Ovary (tissue), 9 donors: Measurements from ENCODE around the gene MYH9. TPM values are rescaled to one million over a fixed set of nuclear protein-coding genes. Genes with fewer than 3 reads are reported as not detected.

Experiments
- DNase-seq, 5 donors: peaks; one replicate each; pipeline ENCODE4 v3.0.0-alpha.2; 2019 to 2020
- H3K27ac ChIP-seq, 2 donors: fragments of 200-600 bp; one replicate each; pipeline versions ENCODE4 v1.5.1 to v1.8.0; 2019 to 2022
- H3K27me3 ChIP-seq: fragments of 200-600 bp; one replicate; pipeline ENCODE4 v1.8.0; 2022
- H3K36me3 ChIP-seq: fragments of 200-600 bp; sonication (generic); one replicate; pipeline ENCODE4 v1.5.1; 2019
- H3K4me1 ChIP-seq: one replicate; pipeline ENCODE4 v1.8.1; 2013; ENCODE audit warnings: mild to moderate bottlenecking, moderate library complexity; ENCODE audit not compliant: insufficient read depth
- H3K4me3 ChIP-seq: fragments of 200-600 bp; sonication (generic); one replicate; pipeline ENCODE4 v1.5.1; 2017
- H3K9me3 ChIP-seq, 2 donors: fragments of 200-600 bp in 1 of 2; sonication (generic) in 1 of 2; one replicate each; pipeline versions ENCODE4 v1.5.1 to v1.8.1; 2013 to 2019; ENCODE audit warnings: mild to moderate bottlenecking in 1 of 2, moderate library complexity in 1 of 2
- CTCF ChIP-seq, 3 donors: fragments of 450-650 bp in 2 of 3; fragments of 200-600 bp in 1 of 3; IDR thresholded peaks; one replicate each; pipeline versions ENCODE4 v1.5.1 to v1.8.0; 2016 to 2022; ENCODE audit warnings: antibody characterized with exemption in 3 of 3, mild to moderate bottlenecking in 1 of 3
- EP300 ChIP-seq: sonication (generic); formaldehyde crosslinking; IDR thresholded peaks from one replicate; pipeline ENCODE4 v1.6.1; 2017; ENCODE audit warnings: antibody characterized with exemption
- POLR2A ChIP-seq: fragments of 450-650 bp; IDR thresholded peaks from one replicate; pipeline ENCODE4 v1.6.1; 2017; ENCODE audit warnings: antibody characterized with exemption, mild to moderate bottlenecking, moderate library complexity
- WGBS, 3 donors: extraction: QIAGEN DNeasy Blood & Tissue Kit in 1 of 3; methylation state at CpG; one replicate each; pipeline versions ENCODE4 v1.1.5 to v1.1.7; 2013 to 2017; 5-methylcytosine and 5-hydroxymethylcytosine counted together
- intact Hi-C, 4 donors: fragments of 100-400 bp; cut with DNase I; formaldehyde crosslinking; loops; one replicate each; pipeline versions ENCODE4 v1.11.0 to v1.15.1; 2022 to 2023
- polyA plus RNA-seq, 2 donors: library from polyadenylated mRNA; stranded (reverse); fragments of 200-250 nt in 1 of 2; fragments of 350-450 nt in 1 of 2; fragmentation: Illumina TruSeq in 1 of 2; extraction: RNeasy Lipid Tissue Mini Kit (QIAGEN cat#74804) in 1 of 2; gene quantifications; one replicate each; pipeline ENCODE4 v1.2.3, GENCODE V29; 2013 to 2014
- total RNA-seq, 7 donors: library from RNA; depleted of rRNA in 2 of 7; stranded (reverse); fragments of >200 nt in 2 of 7; fragmentation: NEBNext Ultra II Directional in 3 of 7; extraction: Animal tissue kit (Norgen Biotek cat#: 25700) in 3 of 7; gene quantifications; one replicate each; pipeline versions ENCODE4 v1.1.0 to v1.2.4, GENCODE V29; 2016 to 2023
- donor health status: DM: no; HTN: no; CAD: no; lungs with moderate emphysema.
- donor health status: DM: no; HTN: no; CAD: no.
- donor health status: Bipolar disorder and iron deficiency.
- donor health status: DM: yes; HTN: yes; CAD: no.
- donor health status: DM: no; HTN: no; CAD: no.
- donor health status: DM: yes; HTN: yes; CAD: no.

MYH9 gene
- total and polyA plus RNA-seq, 9 donors: 128 to 530 (median 348) TPM

GRCh38 chr22:36238373-36239149 is 149.2 kb downstream of the MYH9 start:
- Histone ChIP-seq H3K9me3 (no peaks in the 10 kb centered on the region), H3K36me3 (no peaks in the 10 kb centered on the region), H3K4me1 (peaks cover 16% of the 10 kb centered on the region), H3K27me3 (no peaks in the 10 kb centered on the region), H3K4me3 (peak overlapping the region; percentile 48), H3K27ac (peak overlapping the region; percentile 66 to 83)
- peak in 2 of 5 donors; percentile 35 to 52 for DNase-seq
- intact Hi-C loops: loop anchor here in 1 of 4 donors (10.0 kb wide), 1 partner anchor 94 kb away; no protein-coding TSS in a partner anchor
- TF ChIP-seq CTCF (IDR thresholded peaks at IDR 0.05): no peak
- no peak for TF ChIP-seq EP300
- WGBS, 3 donors: 0 to 4% (median 4%) methylated on average over 5 of the region's 5 CpGs

- no peaks in the 10 kb centered on the region for H3K36me3 ChIP-seq
- intact Hi-C loops: loop anchor here in 1 of 4 donors (10.0 kb wide), 1 partner anchor 93 kb away; no protein-coding TSS in a partner anchor
- no peaks in the 10 kb centered on the region for H3K27me3 ChIP-seq
- TF ChIP-seq EP300: no peak
- no peak for TF ChIP-seq CTCF (IDR thresholded peaks at IDR 0.05)
- no peak for TF ChIP-seq POLR2A
- peak overlapping the region; percentile 48 for H3K4me3 ChIP-seq
- H3K4me1 ChIP-seq: peaks cover 16% of the 10 kb centered on the region
- WGBS, 3 donors: 53 to 64% (median 59%) methylated on average over 12 of the region's 12 CpGs
- peak overlapping the region in 1 of 2 donors; percentile 83 for H3K27ac ChIP-seq
- no peaks in the 10 kb centered on the region for H3K9me3 ChIP-seq
- peak in 1 of 5 donors; percentile 50 for DNase-seq
These were observed 150.1 kb downstream of the MYH9 start for GRCh38 chr22:36237462-36238372.

DNA sequence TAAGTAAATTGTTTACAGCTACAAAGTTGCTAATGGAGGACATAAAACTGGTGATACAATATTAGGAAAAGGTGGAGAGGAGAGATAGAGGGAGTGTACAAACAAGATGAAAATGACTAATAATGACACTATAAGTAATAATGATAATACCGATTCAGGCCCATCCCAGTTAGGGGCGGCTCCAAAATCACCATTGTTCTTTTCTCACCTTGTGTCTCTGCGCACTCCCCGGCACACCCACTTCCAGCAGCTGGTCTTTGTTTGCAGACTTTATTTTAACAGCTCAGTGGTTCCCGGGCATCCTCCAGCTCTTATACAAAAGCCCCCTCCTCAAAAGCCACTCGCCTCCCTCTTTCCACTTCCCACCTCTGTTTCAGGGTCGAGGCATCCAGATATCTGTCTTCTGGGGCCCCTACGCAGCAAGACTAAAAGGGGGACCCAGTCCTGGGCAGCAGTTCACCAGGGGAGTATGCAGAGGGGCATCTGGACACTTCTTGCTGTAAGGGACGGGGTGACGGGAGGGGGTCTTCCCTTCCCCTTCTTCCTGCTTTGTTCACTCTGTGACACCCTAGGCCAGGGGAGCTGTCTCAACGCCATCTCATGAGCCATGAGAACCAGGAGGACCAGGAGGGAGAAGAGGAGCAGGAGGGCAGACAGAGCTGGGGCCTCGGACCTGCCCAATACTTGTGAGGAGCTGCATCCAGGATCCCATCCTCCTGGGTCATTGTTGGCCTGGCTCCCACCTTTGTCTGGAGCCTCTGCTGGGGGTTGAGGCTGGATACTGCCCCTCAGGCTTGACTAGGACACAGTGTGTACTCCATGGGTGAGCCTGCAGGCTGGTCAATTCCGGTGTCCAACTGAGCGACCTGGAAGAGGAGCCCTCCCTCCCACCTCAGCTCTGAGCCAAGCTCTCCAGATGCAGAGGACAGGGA is 151.1 kb downstream of the MYH9 start:
- Histone ChIP-seq H3K36me3 (no peaks in the 10 kb centered on the region), H3K27me3 (no peaks in the 10 kb centered on the region), H3K4me3 (peak overlapping the region; percentile 48), H3K4me1 (peaks cover 16% of the 10 kb centered on the region), H3K9me3 (no peaks in the 10 kb centered on the region), H3K27ac (no peak overlapping the region)
- no peak for DNase-seq
- WGBS, 3 donors: 73 to 90% (median 87%) methylated on average over 14 of the region's 14 CpGs
- TF ChIP-seq POLR2A (no peak), EP300 (no peak), CTCF (IDR thresholded peaks at IDR 0.05) (no peak)
- intact Hi-C loops: loop anchor here in 1 of 4 donors (10.0 kb wide), 1 partner anchor 92 kb away; no protein-coding TSS in a partner anchor
